Mesenchymal stem cell (in vitro differentiated cells and primary cell): ENCODE data around the gene DAP.

ENCODE experiments used
- DNase-seq: peaks from one replicate; pipeline ENCODE4 v3.0.0-alpha.2; 2013
- H2AFZ ChIP-seq: one replicate; pipeline ENCODE4 v1.6.1; 2013; ENCODE audit warnings: low read depth, mild to moderate bottlenecking, control low read depth, inconsistent platforms, low read length, moderate library complexity
- H2AK5ac ChIP-seq: 2 replicates; pipeline ENCODE4 v1.6.1; 2013; ENCODE audit warnings: low read length, moderate library complexity, mild to moderate bottlenecking, inconsistent platforms; ENCODE audit not compliant: severe bottlenecking
- H2BK120ac ChIP-seq: one replicate; pipeline ENCODE4 v1.6.1; 2013; ENCODE audit warnings: low read depth, mild to moderate bottlenecking, inconsistent platforms, low read length, moderate library complexity
- H2BK12ac ChIP-seq, 2 experiments: one replicate each; pipeline ENCODE4 v1.6.1; 2013; ENCODE audit warnings: inconsistent platforms in 2 of 2, low read length in 2 of 2, mild to moderate bottlenecking in 2 of 2, moderate library complexity in 2 of 2, control low read depth in 1 of 2
- H2BK15ac ChIP-seq: one replicate; pipeline ENCODE4 v1.6.1; 2013; ENCODE audit warnings: mild to moderate bottlenecking, low read depth, inconsistent platforms; ENCODE audit not compliant: poor library complexity, severe bottlenecking
- H2BK5ac ChIP-seq: 2 replicates; pipeline ENCODE4 v1.6.1; 2013; ENCODE audit warnings: low read depth, mild to moderate bottlenecking, low read length, control low read depth, inconsistent platforms; ENCODE audit not compliant: poor library complexity, severe bottlenecking
- H3K14ac ChIP-seq, 2 experiments: one replicate each; pipeline ENCODE4 v1.6.1; 2013; ENCODE audit warnings: inconsistent platforms in 2 of 2, low read length in 2 of 2, control low read depth in 1 of 2, mild to moderate bottlenecking in 1 of 2, moderate library complexity in 1 of 2
- H3K18ac ChIP-seq, 2 experiments: one replicate each; pipeline ENCODE4 v1.6.1; 2013; ENCODE audit warnings: inconsistent platforms in 2 of 2, low read length in 2 of 2, control low read depth in 1 of 2, low read depth in 1 of 2, mild to moderate bottlenecking in 1 of 2
- H3K23ac ChIP-seq, 2 experiments: one replicate each; pipeline ENCODE4 v1.6.1; 2013; ENCODE audit warnings: inconsistent platforms in 2 of 2, low read length in 2 of 2, mild to moderate bottlenecking in 2 of 2, moderate library complexity in 2 of 2, control low read depth in 1 of 2
- H3K27ac ChIP-seq: 2 replicates; pipeline ENCODE4 v1.5.1; 2013; ENCODE audit warnings: mild to moderate bottlenecking, moderate library complexity, low read length, control low read depth, inconsistent platforms; ENCODE audit not compliant: poor library complexity, severe bottlenecking
- H3K27me3 ChIP-seq, 2 experiments: 2 replicates each; pipeline versions ENCODE4 v1.6.1 to v1.7.0; 2013; ENCODE audit warnings: low read length in 2 of 2, mild to moderate bottlenecking in 2 of 2, moderate library complexity in 2 of 2, control low read depth in 1 of 2, inconsistent platforms in 1 of 2; ENCODE audit not compliant: control insufficient read depth in 1 of 2, insufficient read depth in 1 of 2
- H3K36me3 ChIP-seq, 2 experiments: 2 replicates each; pipeline versions ENCODE4 v1.6.1 to v1.7.0; 2013; ENCODE audit warnings: low read length in 2 of 2, control low read depth in 1 of 2, inconsistent platforms in 1 of 2, low read depth in 1 of 2, mild to moderate bottlenecking in 1 of 2; ENCODE audit not compliant: insufficient read depth in 2 of 2, control insufficient read depth in 1 of 2
- H3K4ac ChIP-seq, 2 experiments: one replicate each; pipeline ENCODE4 v1.6.1; 2013; ENCODE audit warnings: inconsistent platforms in 2 of 2, low read length in 2 of 2, mild to moderate bottlenecking in 2 of 2, moderate library complexity in 2 of 2, control low read depth in 1 of 2, low read depth in 1 of 2
- H3K4me1 ChIP-seq: 2 replicates; pipeline ENCODE4 v1.6.1; 2013; ENCODE audit warnings: low read depth, low read length, control low read depth; ENCODE audit not compliant: control insufficient read depth, insufficient read depth
- H3K4me2 ChIP-seq: 2 replicates; pipeline ENCODE4 v1.6.1; 2013; ENCODE audit warnings: low read length, mild to moderate bottlenecking, inconsistent platforms; ENCODE audit not compliant: poor library complexity, severe bottlenecking
- H3K4me3 ChIP-seq, 2 experiments: 2 replicates each; pipeline versions ENCODE4 v1.5.1 to v1.7.0; 2013; ENCODE audit warnings: low read length in 2 of 2, mild to moderate bottlenecking in 2 of 2, control low read depth in 1 of 2, low read depth in 1 of 2; ENCODE audit not compliant: insufficient read depth in 1 of 2
- H3K79me1 ChIP-seq: replicated peaks from 2 replicates; pipeline ENCODE4 v1.6.1; 2013; ENCODE audit warnings: mild to moderate bottlenecking, control low read depth, low read length, inconsistent platforms; ENCODE audit not compliant: poor library complexity, severe bottlenecking
- H3K9ac ChIP-seq: 2 replicates; pipeline ENCODE4 v1.7.0; 2013; ENCODE audit warnings: mild to moderate bottlenecking, low read length, moderate library complexity
- H3K9me3 ChIP-seq: 2 replicates; pipeline ENCODE4 v1.7.0; 2013; ENCODE audit warnings: mild to moderate bottlenecking, low read length; ENCODE audit not compliant: control insufficient read depth
- H4K8ac ChIP-seq: one replicate; pipeline ENCODE4 v1.6.1; 2013; ENCODE audit warnings: inconsistent platforms, mild to moderate bottlenecking, low read length, moderate library complexity
- H4K91ac ChIP-seq: one replicate; pipeline ENCODE4 v1.6.1; 2013; ENCODE audit warnings: mild to moderate bottlenecking, low read length, inconsistent platforms
- WGBS: methylation state at CpG from one replicate; pipeline ENCODE4 v1.1.7; 2013; ENCODE audit warnings: mixed read lengths; 5-methylcytosine and 5-hydroxymethylcytosine counted together

The DAP gene

GRCh38 chr5:10741661-10742060 lies 19.4 kb downstream of the DAP start:
- Histone ChIP-seq H3K23ac (no peak overlapping the region), H2AFZ (no peak overlapping the region), H4K8ac (no peak overlapping the region), H3K4ac (no peak overlapping the region), H3K4me2 (no peak overlapping the region), H2AK5ac (no peak overlapping the region), H3K9ac (no peak overlapping the region), H3K27ac (no peak overlapping the region), H2BK5ac (no peak overlapping the region), H3K36me3 (peaks cover 33 to 81% of the 10 kb centered on the region in 2 experiments), H3K4me1 (peaks cover 6% of the 10 kb centered on the region), H2BK15ac (no peak overlapping the region), H3K79me1 (peaks cover 28% of the 10 kb centered on the region), H3K9me3 (peaks cover 34% of the 10 kb centered on the region), H3K14ac (no peak overlapping the region), H3K27me3 (no peaks in the 10 kb centered on the region), H2BK12ac (no peak overlapping the region), H3K4me3 (no peak overlapping the region), H2BK120ac (no peak overlapping the region), H4K91ac (no peak overlapping the region), H3K18ac (no peak overlapping the region)
- DNase-seq: no peak
- WGBS: 98% methylated on average over 4 of the region's 9 CpGs

GRCh38 chr5:10740384-10740783 lies 20.6 kb downstream of the DAP start:
- H2BK120ac ChIP-seq: no peak overlapping the region
- H3K27me3 ChIP-seq: no peaks in the 10 kb centered on the region
- no peak overlapping the region for H4K8ac ChIP-seq
- peaks cover 12% of the 10 kb centered on the region for H3K4me1 ChIP-seq
- H3K9ac ChIP-seq: no peak overlapping the region
- H3K23ac ChIP-seq: no peak overlapping the region
- no peak overlapping the region for H2AK5ac ChIP-seq
- no peak overlapping the region for H4K91ac ChIP-seq
- no peak overlapping the region for H3K4ac ChIP-seq
- no peak overlapping the region for H2BK12ac ChIP-seq
- H3K18ac ChIP-seq: no peak overlapping the region
- no peak overlapping the region for H2BK5ac ChIP-seq
- peaks cover 29% of the 10 kb centered on the region for H3K79me1 ChIP-seq
- no peak overlapping the region for H3K4me2 ChIP-seq
- peaks cover 34% of the 10 kb centered on the region for H3K9me3 ChIP-seq
- no peak overlapping the region for H3K4me3 ChIP-seq
- H3K36me3 ChIP-seq: peaks cover 38 to 71% of the 10 kb centered on the region in 2 experiments
- no peak overlapping the region for H3K14ac ChIP-seq
- WGBS: no CpG with 5 or more reads among the region's 2 CpGs
- no peak overlapping the region for H3K27ac ChIP-seq
- no peak overlapping the region for H2AFZ ChIP-seq
- no peak overlapping the region for H2BK15ac ChIP-seq
- no peak for DNase-seq

- H2BK12ac ChIP-seq: no peak overlapping the region
- H3K23ac ChIP-seq: no peak overlapping the region
- H3K9ac ChIP-seq: no peak overlapping the region
- H3K4me1 ChIP-seq: peaks cover 14% of the 10 kb centered on the region
- no peak overlapping the region for H3K4me3 ChIP-seq
- no peaks in the 10 kb centered on the region for H3K27me3 ChIP-seq
- no peak overlapping the region for H3K4me2 ChIP-seq
- H2BK5ac ChIP-seq: no peak overlapping the region
- H2BK15ac ChIP-seq: no peak overlapping the region
- H3K18ac ChIP-seq: no peak overlapping the region
- no peak overlapping the region for H3K14ac ChIP-seq
- H4K91ac ChIP-seq: no peak overlapping the region
- H4K8ac ChIP-seq: no peak overlapping the region
- peak overlapping the region; percentile 6 for H3K27ac ChIP-seq
- no peak for DNase-seq
- H3K36me3 ChIP-seq: peaks cover 33 to 63% of the 10 kb centered on the region in 2 experiments
- no peak overlapping the region for H2BK120ac ChIP-seq
- H3K9me3 ChIP-seq: peaks cover 32% of the 10 kb centered on the region
- no peak overlapping the region for H2AFZ ChIP-seq
- H2AK5ac ChIP-seq: no peak overlapping the region
- H3K79me1 ChIP-seq: peaks cover 26% of the 10 kb centered on the region
- H3K4ac ChIP-seq: no peak overlapping the region
Observed at GRCh38 chr5:10737880-10738279, 23.2 kb downstream of the DAP start.

GRCh38 chr5:10736808-10737207 lies 24.2 kb downstream of the DAP start:
- no peak overlapping the region for H2BK15ac ChIP-seq
- no peak overlapping the region for H2AFZ ChIP-seq
- H3K14ac ChIP-seq: no peak overlapping the region
- H3K27ac ChIP-seq: no peak overlapping the region
- no peak overlapping the region for H4K91ac ChIP-seq
- no peak overlapping the region for H2BK12ac ChIP-seq
- peaks cover 29% of the 10 kb centered on the region for H3K79me1 ChIP-seq
- peaks cover 14% of the 10 kb centered on the region for H3K4me1 ChIP-seq
- no peak overlapping the region for H2BK5ac ChIP-seq
- H3K36me3 ChIP-seq: peaks cover 28 to 65% of the 10 kb centered on the region in 2 experiments
- H3K18ac ChIP-seq: no peak overlapping the region
- H3K9ac ChIP-seq: no peak overlapping the region
- DNase-seq: no peak
- peaks cover 21% of the 10 kb centered on the region for H3K9me3 ChIP-seq
- no peak overlapping the region for H3K4me3 ChIP-seq
- no peak overlapping the region for H3K4ac ChIP-seq
- no peaks in the 10 kb centered on the region for H3K27me3 ChIP-seq
- no peak overlapping the region for H2AK5ac ChIP-seq
- no peak overlapping the region for H2BK120ac ChIP-seq
- H3K4me2 ChIP-seq: no peak overlapping the region
- H3K23ac ChIP-seq: no peak overlapping the region
- H4K8ac ChIP-seq: no peak overlapping the region
- WGBS: 99% methylated on average over 4 of the region's 5 CpGs
